Measurements from ENCODE around the gene TTC12.

GRCh38 chr11:113400631-113401230 is 86.3 kb downstream of the TTC12 start:
- TF ChIP-seq MXI1 (IDR thresholded peaks at IDR 0.05; ENCODE audit: low read depth, low read length) (no peak), RFX5 (IDR thresholded peaks at IDR 0.05; ENCODE audit: low read length) (no peak), CTCF (IDR thresholded peaks at IDR 0.05) (no peak), POLR2AphosphoS5 (IDR thresholded peaks at IDR 0.05; ENCODE audit: low read depth, low read length) (no peak), TCF12 (IDR thresholded peaks at IDR 0.05) (no peak), FOXM1 (IDR thresholded peaks at IDR 0.05; ENCODE audit: low read depth) (no peak), REST (IDR thresholded peaks at IDR 0.05; ENCODE audit: low read depth, low read length) (no peak)
